Astrocyte of the spinal cord (primary cell): ENCODE data around the gene MCEMP1.

Experiments used
- DNase-seq: peaks from one replicate; pipeline ENCODE4 v3.0.0; 2011; ENCODE audit warnings: low read depth, low spot score
- H3K4me3 ChIP-seq: 2 replicates; pipeline ENCODE4 v1.5.1; 2011; ENCODE audit warnings: low read depth, mild to moderate bottlenecking, low read length, moderate library complexity
- in situ Hi-C: cut with HindIII; loops from 2 replicates; pipeline ENCODE4 v1.10.0; 2017; ENCODE audit warnings: low sequenced_read_pairs
- TF ChIP-seq, protein P1 (sequence below): IDR thresholded peaks from 2 replicates; pipeline ENCODE4 v1.5.1; 2012; ENCODE audit warnings: low read depth, mild to moderate bottlenecking, low read length, inconsistent platforms

The MCEMP1 gene

DNA sequence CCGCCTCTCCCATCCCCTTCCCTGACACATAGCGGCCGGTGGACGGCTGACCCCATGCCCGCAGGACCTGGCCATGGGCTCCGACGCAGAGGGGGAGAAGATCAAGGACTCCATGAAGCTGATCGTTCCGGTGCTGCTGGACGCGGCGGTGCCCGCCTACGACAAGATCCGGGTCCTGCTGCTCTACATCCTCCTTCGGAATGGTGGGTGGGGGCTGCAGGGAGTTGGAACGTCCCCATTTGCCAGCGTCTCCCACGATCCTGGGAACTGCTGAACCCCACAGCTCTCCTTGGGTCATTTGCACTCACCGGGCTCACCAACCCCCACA, 32.4 kb upstream of the MCEMP1 start:
- DNase-seq: no peak
- H3K4me3 ChIP-seq: no peak overlapping the region
- TF ChIP-seq, protein P1, sequence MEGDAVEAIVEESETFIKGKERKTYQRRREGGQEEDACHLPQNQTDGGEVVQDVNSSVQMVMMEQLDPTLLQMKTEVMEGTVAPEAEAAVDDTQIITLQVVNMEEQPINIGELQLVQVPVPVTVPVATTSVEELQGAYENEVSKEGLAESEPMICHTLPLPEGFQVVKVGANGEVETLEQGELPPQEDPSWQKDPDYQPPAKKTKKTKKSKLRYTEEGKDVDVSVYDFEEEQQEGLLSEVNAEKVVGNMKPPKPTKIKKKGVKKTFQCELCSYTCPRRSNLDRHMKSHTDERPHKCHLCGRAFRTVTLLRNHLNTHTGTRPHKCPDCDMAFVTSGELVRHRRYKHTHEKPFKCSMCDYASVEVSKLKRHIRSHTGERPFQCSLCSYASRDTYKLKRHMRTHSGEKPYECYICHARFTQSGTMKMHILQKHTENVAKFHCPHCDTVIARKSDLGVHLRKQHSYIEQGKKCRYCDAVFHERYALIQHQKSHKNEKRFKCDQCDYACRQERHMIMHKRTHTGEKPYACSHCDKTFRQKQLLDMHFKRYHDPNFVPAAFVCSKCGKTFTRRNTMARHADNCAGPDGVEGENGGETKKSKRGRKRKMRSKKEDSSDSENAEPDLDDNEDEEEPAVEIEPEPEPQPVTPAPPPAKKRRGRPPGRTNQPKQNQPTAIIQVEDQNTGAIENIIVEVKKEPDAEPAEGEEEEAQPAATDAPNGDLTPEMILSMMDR: no peak
- in situ Hi-C loops: no loop called here

DNA sequence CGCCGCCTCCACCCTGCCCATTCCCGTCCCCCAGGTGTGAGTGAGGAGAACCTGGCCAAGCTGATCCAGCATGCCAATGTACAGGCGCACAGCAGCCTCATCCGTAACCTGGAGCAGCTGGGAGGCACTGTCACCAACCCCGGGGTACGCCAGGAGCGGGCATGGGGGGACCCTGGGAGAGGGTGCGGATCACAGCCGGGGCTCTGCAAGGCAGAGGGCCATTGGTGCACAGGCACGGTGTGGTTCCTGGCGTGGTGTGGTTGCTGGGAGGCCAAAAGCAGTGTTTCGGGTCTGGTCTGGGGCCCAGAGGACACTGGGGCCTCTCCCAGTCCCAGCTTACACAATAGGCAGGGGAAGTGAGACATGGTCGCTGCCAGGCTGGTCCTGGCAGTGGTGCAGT, 31.7 kb upstream of the MCEMP1 start:
- no peak overlapping the region for H3K4me3 ChIP-seq
- in situ Hi-C loops: no loop called here

DNA sequence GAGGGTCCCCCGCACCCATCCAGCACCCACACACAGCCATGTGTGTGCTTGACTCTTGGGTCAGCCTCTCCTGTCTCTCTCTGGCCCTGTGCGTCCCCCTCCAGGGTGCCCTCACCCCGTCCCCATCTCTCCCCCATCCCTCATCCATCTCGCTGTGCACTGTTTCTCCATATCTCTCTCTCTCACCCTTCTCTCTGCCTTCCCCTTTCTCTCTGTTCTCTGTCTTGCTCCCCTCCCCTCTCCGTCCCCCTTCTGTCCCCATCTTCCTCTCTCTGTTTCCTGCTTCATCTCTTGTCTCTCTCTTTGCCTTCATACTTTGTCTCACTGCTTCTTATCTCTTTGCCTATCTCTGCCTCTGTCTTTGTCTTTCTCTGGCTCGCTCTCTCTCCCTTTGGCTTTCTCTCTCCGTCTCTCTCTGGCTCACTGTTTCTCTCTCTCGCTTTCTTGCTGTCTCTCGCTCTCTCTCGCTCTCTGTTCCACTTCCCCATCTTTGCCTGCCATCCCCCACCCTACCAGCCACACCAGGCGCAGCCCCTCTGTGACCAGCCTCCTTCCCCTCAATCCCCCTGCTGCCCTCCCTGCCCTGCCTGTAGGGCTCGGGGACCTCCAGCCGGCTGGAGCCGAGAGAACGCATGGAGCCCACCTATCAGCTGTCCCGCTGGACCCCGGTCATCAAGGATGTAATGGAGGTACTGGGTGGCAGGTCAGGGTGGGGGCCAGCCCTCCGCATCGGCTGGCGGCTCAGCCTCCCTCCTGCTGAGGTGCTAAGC, 31.0 kb upstream of the MCEMP1 start:
- in situ Hi-C loops: no loop called here
- no peak overlapping the region for H3K4me3 ChIP-seq
- DNase-seq: no peak
- TF ChIP-seq, protein P1: no peak

More for the DNA sequence above, 31.7 kb upstream of the MCEMP1 start:
- DNase-seq: no peak
- TF ChIP-seq, protein P1: no peak

DNA sequence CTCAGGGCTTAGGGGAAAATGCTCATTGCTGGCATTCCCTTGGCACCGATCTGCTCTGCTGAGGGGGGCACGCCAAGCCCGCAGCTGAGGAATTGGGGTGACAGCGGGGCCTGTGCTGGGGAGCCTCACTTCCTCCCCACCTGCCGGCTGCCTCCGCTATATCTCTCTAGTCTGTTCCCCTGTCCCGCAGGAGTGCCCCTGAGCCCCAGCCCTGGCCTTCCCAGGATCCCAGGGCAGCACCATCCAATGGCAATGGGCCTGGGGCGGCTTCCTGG, 30.5 kb upstream of the MCEMP1 start:
- in situ Hi-C loops: no loop called here
- no peak for DNase-seq
- no peak overlapping the region for H3K4me3 ChIP-seq
- TF ChIP-seq, protein P1: no peak

DNA sequence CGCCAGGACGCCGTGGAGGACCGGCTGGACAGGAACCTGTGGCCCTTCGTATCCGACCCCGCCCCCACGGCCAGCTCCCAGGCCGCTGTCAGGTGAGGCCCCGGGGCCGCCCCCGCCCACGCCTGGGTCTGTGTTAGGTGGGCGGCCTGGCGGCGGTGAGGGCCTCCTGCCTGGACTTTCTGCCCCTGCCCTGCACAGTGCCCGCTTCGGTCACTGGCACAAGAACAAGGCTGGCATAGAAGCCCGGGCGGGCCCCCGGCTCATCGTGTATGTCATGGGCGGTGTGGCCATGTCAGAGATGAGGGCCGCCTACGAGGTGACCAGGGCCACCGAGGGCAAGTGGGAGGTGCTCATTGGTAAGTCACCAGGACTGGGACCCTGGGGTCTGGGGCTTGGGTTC, 29.7 kb upstream of the MCEMP1 start:
- TF ChIP-seq, protein P1: no peak
- in situ Hi-C loops: no loop called here
- H3K4me3 ChIP-seq: no peak overlapping the region
- no peak for DNase-seq

DNA sequence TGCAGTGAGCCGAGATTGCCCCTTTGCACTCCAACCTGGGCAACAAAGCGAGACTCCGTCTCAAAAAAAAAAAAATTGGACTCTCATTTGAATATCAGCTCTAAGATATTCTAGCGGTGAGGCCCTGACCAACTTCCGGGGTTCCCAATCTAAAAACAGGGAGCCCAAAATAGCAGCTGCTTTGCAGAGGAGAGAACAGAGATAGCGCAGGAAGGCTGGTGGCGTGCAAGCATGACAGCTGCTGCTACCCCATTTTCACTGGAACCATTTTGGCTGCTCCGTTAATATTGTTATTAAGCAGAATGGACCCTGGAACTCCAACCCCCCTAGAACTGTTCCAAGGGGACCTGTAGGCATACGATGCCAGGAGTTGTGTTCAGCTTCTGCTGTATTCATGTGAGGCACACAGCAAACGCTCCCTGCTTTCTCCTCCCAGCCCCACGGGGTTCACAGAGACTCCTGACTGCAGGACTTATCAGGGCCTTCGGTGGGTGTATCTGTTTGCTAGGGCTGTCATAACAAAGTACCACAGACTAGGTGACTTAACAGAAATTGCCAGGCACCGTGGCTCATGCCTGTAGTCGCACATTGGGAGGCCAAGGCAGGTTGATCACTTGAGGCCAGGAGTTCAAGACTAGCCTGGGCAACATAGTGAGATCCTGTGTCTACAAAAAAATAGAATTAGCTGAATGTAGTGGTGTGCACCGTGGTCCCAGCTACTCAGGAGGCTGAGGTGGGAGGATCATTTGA, 28.4 kb upstream of the MCEMP1 start:
- TF ChIP-seq, protein P1: no peak
- H3K4me3 ChIP-seq: no peak overlapping the region
- DNase-seq: no peak
- in situ Hi-C loops: no loop called here
